GM18519 (cell line): ENCODE measurements around the gene TCF7L2.

Source experiments
- ATAC-seq: cut with Tn5 transposase; IDR thresholded peaks from one replicate; pipeline ENCODE4 v1.9.1; 2021; ENCODE audit warnings: mild to moderate bottlenecking, moderate library complexity; ENCODE audit not compliant: unreplicated experiment, low FRiP score

The TCF7L2 gene

GRCh38 chr10:113111900-113112853, 162.1 kb downstream of the TCF7L2 start:
- no peak for ATAC-seq

DNA sequence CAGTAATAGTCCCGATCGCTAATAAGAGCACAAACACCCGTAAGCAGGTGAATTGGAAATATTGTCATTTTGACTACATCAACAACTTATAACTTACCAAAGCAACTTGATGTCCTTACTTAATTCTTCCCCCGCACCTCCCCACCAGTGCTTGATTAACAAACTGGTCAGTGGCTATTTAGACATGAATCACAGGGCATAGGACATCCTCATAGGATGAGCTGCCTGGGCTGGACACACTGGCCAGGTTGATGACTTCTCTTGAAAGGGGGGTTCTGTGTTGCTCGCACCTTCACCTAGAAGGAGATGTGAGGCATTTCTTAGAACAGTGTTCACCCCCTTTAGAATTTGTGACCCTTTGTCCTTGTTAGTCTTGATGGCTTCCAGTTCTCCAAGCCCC, 163.2 kb downstream of the TCF7L2 start:
- no peak for ATAC-seq

- ATAC-seq, result no peak
These were observed 163.9 kb downstream of the TCF7L2 start for GRCh38 chr10:113113918-113114317.

GRCh38 chr10:113115556-113115955, 165.5 kb downstream of the TCF7L2 start:
- no peak for ATAC-seq

GRCh38 chr10:113118882-113119281, 168.8 kb downstream of the TCF7L2 start:
- ATAC-seq, result no peak

- no peak for ATAC-seq
These were observed 169.8 kb downstream of the TCF7L2 start for GRCh38 chr10:113119801-113120200.

DNA sequence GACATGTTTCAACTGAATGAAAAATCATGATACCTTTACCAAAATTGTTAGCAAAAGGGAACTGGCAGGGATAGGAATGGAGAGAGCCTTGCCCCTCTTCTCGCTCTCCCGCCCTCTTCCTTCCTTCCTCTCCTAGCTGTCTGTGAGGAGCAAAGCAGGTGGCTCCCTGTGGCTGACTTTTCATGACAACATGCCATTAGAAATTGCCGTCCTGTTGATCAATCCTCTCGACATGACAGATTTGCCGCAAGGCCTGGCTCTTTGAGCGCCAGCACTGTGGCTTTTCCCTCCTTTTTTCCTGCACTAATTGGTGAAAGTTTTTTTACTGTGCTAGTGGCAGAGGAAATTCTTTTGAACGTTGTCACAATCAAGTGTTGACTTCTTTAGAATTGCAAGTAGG, 171.1 kb downstream of the TCF7L2 start:
- no peak for ATAC-seq

- ATAC-seq, result no peak
These were observed 172.9 kb downstream of the TCF7L2 start for GRCh38 chr10:113122947-113123346.

GRCh38 chr10:113124724-113125123, 174.7 kb downstream of the TCF7L2 start:
- ATAC-seq, result no peak

- no peak for ATAC-seq
These were observed 175.6 kb downstream of the TCF7L2 start for GRCh38 chr10:113125612-113126011.

DNA sequence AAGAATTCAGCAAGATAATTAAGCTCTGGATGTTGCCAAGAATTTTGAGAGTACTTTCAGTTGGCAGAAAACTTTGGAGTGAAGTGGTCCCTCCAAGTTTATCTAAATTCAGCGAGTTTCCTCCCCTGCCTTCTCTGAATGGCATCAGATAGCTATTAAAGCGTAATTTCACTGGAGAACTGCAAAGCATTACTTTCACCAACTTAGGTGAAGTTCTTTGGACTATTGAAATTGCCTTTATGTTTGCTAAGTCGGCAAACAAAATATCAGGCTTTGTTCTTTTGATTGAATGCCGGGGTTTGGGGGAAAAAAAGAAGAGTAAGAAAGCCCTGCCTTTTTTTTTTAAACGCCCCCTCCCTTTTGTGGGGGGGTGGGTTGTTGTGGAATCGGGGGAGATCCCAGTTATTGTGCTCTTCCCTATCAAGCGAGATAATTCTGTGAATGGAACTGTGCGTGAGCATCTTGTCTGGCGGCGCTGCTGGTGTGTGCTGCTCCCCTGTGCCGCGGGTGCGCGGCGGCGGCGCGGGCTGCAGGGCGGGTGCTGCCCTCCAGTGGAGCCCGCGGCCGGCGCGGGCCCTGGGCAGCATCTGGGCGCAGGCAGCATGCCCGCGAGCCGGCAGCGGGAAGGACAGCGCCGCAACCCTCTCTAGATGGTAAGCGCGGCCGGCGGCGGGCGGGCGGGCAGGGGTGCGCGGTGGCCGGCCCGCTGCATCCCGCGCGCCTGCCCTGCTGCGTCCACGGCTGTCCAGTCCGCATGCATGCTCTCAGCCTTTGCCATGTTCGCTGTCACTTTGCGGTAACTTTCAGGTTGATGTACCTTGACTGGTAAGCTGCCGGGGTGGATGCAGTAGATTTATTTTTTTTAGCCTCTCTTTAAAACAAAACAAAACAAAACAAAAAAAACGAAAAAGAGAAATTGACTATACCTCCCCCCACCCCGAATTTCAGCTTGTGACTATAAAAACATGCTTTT, 176.5 kb downstream of the TCF7L2 start:
- ATAC-seq, result no peak

- ATAC-seq, result no peak
These were observed 177.3 kb downstream of the TCF7L2 start for GRCh38 chr10:113127261-113127900.

- ATAC-seq, result no peak
These were observed 177.8 kb downstream of the TCF7L2 start for GRCh38 chr10:113127901-113128283.

DNA sequence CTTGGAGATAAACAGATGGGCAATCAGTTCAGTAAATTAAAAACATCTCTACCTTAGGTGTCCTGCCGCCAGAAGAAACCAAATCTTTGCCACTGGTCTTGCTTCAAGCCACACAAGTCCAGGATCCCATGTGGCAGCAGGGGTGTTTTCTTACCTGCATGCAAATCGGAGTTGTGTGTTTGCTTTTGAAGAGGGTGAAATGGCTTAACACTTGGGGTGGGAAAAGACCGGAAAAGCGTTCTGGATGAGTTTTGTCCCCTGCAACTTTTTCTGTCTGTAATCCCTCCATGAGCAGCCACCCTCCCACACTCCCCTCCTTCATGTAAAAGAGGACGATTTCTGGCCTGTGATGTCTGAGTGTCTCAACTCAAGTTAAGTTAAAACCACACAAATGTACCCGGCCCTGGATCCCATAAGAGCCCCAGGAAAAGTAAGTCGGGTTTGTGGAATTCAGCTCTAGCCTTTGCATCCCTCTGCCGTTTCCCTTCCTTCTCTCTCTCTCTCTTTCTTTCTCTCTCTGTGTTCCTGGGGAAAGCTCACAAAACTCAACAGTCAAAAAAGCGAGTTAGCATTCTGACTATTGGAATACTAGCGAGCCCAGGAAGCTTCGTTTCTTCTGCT, 178.5 kb downstream of the TCF7L2 start:
- ATAC-seq, result no peak

DNA sequence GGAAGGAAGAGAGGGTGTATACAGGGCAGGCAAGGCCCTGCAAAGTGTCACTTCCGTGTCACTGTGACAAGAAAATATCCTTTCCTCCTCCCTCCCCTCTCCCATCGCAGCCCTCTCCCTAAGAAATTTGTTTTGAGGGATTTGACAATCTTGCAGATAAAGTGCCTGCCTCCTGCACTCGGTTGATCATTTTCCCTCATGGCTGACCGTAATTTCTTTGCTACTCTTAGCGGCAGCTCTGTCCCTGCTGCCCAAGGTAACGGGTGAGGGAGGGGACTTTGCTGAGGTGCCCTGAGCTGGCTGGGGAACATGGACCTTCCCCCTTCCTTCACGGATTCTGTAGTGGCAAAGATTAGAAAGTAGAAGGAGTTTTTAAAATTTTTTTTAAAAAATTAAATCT, 179.1 kb downstream of the TCF7L2 start:
- ATAC-seq, result no peak

- ATAC-seq, result no peak
These were observed 180.1 kb downstream of the TCF7L2 start for GRCh38 chr10:113130014-113130641.

DNA sequence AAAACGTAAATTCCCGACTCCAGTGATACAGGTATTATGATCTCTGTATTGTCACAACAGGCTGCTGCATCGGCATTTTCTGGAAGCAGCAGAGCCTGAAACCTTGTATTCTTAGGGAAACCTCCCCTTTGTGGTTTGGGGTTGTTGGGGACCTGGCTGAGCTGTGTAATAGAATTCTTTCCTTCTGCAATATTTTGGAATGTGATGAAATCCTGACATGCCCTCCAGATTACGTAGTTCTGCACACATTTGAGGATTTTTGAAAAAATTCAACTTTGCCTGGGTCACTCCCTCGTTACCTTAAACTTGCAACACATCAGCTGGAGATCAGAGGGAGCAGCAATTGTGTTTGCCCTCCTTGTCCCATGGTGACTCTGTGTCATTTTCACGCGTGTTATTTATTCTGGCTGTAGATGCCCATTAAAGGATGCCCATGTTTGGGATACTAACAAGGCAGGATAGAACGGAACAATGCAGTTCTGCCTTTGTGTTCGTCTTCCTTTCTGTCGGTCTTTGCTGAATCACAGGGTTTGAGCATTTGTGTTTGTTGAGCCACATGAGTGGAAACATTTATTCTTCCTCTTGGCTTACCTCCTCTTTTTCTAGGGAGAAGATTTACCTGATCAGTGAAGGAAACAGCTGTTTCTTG, 181.7 kb downstream of the TCF7L2 start:
- ATAC-seq, result no peak

GRCh38 chr10:113132591-113133121, 182.6 kb downstream of the TCF7L2 start:
- ATAC-seq, result no peak

GRCh38 chr10:113133497-113134115, 183.6 kb downstream of the TCF7L2 start:
- no peak for ATAC-seq
